RWPE2 (cell line): ENCODE results near the gene ELOVL3.

Experiments
- ATAC-seq: fragments of 200-7000 bp; cut with Tn5 transposase; 3 replicates; pipeline ENCODE4 v1.9.1; 2021; ENCODE audit warnings: low read depth
- DNase-seq: peaks from one replicate; pipeline ENCODE4 v3.0.0-alpha.2; 2020; ENCODE audit warnings: low spot score
- H3K27ac ChIP-seq: fragments of 450-650 bp; 2 replicates; pipeline ENCODE4 v1.5.1; 2017; ENCODE audit warnings: mild to moderate bottlenecking; ENCODE audit not compliant: poor library complexity, severe bottlenecking
- H3K27me3 ChIP-seq: fragments of 250-450 bp; sonication (Bioruptor Pico); 2 replicates; pipeline ENCODE4 v1.5.1; 2021; ENCODE audit warnings: mild to moderate bottlenecking, moderate library complexity; ENCODE audit not compliant: insufficient read depth, poor library complexity, severe bottlenecking
- H3K36me3 ChIP-seq: fragments of 250-450 bp; sonication (Bioruptor Pico); 2 replicates; pipeline ENCODE4 v1.5.1; 2020; ENCODE audit warnings: low read depth, mild to moderate bottlenecking, moderate library complexity
- H3K4me1 ChIP-seq: fragments of 250-450 bp; sonication (Bioruptor Pico); 2 replicates; pipeline ENCODE4 v1.5.1; 2021; ENCODE audit warnings: mild to moderate bottlenecking, moderate library complexity; ENCODE audit not compliant: insufficient read depth, poor library complexity, severe bottlenecking
- H3K4me3 ChIP-seq: fragments of 250-450 bp; sonication (Bioruptor Pico); 2 replicates; pipeline ENCODE4 v1.5.1; 2021; ENCODE audit warnings: mild to moderate bottlenecking, moderate library complexity; ENCODE audit not compliant: severe bottlenecking
- H3K9me3 ChIP-seq: fragments of 250-450 bp; sonication (Bioruptor Pico); 2 replicates; pipeline ENCODE4 v1.5.1; 2021; ENCODE audit warnings: mild to moderate bottlenecking, moderate library complexity; ENCODE audit not compliant: severe bottlenecking
- TF ChIP-seq, protein P1 (sequence below): fragments of 450-650 bp; IDR thresholded peaks from one replicate; pipeline ENCODE4 v1.5.1; 2017; ENCODE audit warnings: mild to moderate bottlenecking, moderate library complexity; ENCODE audit not compliant: poor library complexity, severe bottlenecking

The ELOVL3 gene

DNA sequence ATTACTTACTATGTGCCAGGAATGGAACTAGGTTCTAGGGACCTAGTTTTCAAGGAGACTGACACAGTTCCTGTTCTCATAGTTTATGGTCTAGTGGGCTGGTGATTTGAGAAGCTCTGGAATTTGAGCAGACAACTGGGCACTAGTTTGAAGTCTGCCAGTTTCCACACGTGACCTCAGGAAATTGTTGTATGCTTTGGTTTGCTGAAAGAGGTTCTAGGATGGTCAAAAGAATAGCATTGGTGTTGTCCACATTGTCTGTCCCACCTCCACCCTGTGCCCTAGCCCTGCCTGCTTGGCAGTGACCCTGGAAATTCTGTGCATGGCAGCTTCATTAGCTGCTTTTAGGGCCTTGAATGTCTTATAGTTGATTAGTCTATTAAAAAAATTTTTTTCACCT lies 48.0 kb downstream of the ELOVL3 start:
- Histone ChIP-seq H3K9me3 (no peaks in the 10 kb centered on the region), H3K27ac (no peak overlapping the region), H3K4me1 (no peaks in the 10 kb centered on the region), H3K27me3 (no peaks in the 10 kb centered on the region), H3K36me3 (peaks cover 30% of the 10 kb centered on the region), H3K4me3 (no peak overlapping the region)
- DNase-seq, result no peak
- no peak for ATAC-seq
- TF ChIP-seq, protein P1, sequence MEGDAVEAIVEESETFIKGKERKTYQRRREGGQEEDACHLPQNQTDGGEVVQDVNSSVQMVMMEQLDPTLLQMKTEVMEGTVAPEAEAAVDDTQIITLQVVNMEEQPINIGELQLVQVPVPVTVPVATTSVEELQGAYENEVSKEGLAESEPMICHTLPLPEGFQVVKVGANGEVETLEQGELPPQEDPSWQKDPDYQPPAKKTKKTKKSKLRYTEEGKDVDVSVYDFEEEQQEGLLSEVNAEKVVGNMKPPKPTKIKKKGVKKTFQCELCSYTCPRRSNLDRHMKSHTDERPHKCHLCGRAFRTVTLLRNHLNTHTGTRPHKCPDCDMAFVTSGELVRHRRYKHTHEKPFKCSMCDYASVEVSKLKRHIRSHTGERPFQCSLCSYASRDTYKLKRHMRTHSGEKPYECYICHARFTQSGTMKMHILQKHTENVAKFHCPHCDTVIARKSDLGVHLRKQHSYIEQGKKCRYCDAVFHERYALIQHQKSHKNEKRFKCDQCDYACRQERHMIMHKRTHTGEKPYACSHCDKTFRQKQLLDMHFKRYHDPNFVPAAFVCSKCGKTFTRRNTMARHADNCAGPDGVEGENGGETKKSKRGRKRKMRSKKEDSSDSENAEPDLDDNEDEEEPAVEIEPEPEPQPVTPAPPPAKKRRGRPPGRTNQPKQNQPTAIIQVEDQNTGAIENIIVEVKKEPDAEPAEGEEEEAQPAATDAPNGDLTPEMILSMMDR, result no peak

DNA sequence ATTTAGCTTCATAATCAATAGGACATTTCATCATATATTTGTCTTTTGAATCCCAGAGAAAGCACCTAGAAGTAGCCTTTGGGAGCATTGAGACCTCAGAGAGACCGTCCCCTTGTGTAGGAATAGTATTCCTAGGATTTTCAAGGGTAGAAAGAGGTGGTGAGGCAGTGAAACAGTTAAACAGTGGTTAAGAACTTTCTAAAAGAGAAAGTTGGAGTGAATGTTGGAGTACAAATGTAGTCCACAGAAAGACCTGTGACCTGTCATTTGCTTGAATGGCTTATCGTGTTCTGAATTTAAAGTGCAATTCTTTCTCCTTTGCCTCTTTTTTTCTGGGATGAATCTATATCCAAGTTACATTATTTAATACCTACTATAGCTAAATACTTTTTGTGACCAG lies 49.2 kb downstream of the ELOVL3 start:
- Histone ChIP-seq H3K4me1 (peaks cover 1% of the 10 kb centered on the region), H3K36me3 (peaks cover 32% of the 10 kb centered on the region), H3K27me3 (no peaks in the 10 kb centered on the region), H3K9me3 (no peaks in the 10 kb centered on the region), H3K4me3 (no peak overlapping the region), H3K27ac (no peak overlapping the region)
- DNase-seq, result no peak
- ATAC-seq, result no peak
- TF ChIP-seq, protein P1, result no peak

DNA sequence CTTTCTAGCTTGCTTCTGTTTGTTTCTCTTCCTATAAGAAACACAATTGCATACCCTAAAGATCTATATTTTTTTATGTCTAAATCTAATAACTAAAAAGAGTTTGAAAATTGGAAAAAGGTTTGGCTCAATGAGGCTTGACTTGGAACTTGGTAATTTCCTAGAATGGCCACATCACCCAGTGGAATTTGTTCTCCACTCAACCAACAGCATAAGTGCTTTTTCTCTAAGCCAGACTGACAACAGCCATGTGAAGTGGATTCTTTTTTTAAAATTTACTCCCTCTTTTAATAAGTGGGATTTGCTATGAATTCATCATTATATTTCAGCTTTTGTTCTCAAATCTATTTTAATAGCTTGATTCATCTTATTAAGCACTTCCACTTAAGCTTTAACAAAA lies 53.0 kb downstream of the ELOVL3 start:
- H3K4me3 ChIP-seq, result no peak overlapping the region
- H3K36me3 ChIP-seq, result peaks cover 23% of the 10 kb centered on the region
- no peaks in the 10 kb centered on the region for H3K27me3 ChIP-seq
- H3K9me3 ChIP-seq, result no peaks in the 10 kb centered on the region
- TF ChIP-seq, protein P1, result no peak
- H3K4me1 ChIP-seq, result peaks cover 15% of the 10 kb centered on the region
- DNase-seq (no peak), ATAC-seq (no peak)
- H3K27ac ChIP-seq, result no peak overlapping the region
